GM19240 (cell line): ENCODE results near the gene RITA1.

ENCODE experiments used
- DNase-seq: peaks from one replicate; pipeline ENCODE4 v3.0.0; 2011; ENCODE audit warnings: low spot score; ENCODE audit not compliant: insufficient read length

The RITA1 gene

GRCh38 chr12:113174461-113175384 lies 10.8 kb upstream of the RITA1 start:
- peak; percentile 88 for DNase-seq

DNA sequence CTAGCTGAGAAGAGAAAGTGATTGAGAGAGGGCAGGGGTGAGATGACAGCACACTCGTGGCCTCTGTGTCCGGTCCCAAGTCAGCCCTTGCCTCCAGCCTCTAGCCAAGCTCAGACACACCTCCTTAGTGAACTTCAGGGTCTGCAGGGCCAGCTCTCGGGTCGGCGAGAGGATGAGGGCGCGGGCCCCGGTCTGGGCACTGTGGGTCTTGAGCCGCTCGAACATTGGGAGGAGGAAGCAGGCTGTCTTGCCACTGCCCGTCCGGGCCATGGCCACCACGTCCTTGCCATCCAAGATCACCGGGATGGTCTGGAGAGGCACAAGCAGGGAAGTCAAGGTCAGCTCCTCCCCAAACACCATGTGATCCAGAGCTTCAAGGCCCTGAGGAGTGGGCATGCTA lies 6.5 kb upstream of the RITA1 start:
- DNase-seq: no peak

- DNase-seq: no peak
Measured at GRCh38 chr12:113180333-113180732, 5.2 kb upstream of the RITA1 start.

GRCh38 chr12:113181975-113182374 lies 3.5 kb upstream of the RITA1 start:
- DNase-seq: no peak

- DNase-seq: no peak
Measured at GRCh38 chr12:113183030-113183589, 2.4 kb upstream of the RITA1 start.

- DNase-seq: no peak
Measured at GRCh38 chr12:113184098-113184899, 1.2 kb upstream of the RITA1 start.

DNA sequence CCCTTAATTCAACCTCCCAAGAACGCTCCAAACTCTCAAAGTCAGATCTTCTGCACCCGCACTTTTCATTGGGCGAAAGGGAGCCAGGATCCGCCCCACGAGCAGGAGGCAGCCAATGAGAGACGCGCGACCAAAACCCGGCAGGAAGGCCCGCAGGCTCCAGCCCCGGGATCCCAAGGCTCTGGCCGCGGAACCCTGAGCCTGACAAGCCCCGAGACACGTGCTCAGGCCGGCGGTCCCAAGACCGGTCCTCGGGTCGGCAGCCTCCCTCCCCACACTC lies 681 bp upstream of the RITA1 start:
- DNase-seq: peak; percentile 93

- DNase-seq: no peak
Measured at GRCh38 chr12:113186033-113186365, 478 bp downstream of the RITA1 start.

- DNase-seq: no peak
Measured at GRCh38 chr12:113186666-113187325, 1.3 kb downstream of the RITA1 start.

GRCh38 chr12:113189361-113189760 lies 3.8 kb downstream of the RITA1 start:
- DNase-seq: no peak

DNA sequence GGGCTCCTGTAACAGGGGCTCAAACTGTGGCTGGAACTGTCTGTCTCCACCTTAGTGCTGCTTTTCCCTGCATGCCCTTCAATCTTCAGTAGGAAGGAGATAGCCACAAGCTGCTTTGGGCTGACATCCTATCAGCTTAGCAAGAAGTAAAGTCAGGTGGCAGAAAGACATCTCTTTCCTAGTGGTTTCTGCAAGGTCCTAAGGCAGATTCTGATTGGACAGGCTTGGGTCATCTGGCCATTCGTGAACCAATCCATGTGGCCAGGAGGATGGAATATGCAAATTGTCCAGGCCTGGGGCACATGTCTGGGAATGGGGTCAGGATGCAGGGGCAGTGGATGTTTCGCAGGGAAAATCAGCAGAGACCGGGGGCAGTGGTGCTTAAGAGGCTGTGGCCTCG lies 5.2 kb downstream of the RITA1 start:
- no peak for DNase-seq

DNA sequence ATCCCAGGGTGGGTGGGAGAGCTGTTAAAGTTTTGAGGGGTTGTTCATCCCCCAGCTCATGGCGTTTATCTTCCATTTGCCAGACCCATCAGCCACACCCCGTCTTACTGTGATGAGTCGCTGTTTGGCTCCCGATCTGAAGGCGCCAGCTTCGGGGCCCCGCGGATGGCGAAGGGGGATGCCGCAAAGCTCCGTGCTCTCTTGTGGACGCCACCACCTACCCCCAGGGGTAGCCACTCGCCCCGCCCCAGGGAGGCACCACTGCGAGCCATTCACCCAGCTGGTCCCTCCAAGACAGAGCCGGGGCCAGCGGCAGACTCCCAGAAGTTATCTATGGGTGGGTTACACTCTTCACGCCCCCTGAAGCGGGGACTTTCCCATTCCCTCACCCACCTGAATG lies 5.7 kb downstream of the RITA1 start:
- DNase-seq: no peak

DNA sequence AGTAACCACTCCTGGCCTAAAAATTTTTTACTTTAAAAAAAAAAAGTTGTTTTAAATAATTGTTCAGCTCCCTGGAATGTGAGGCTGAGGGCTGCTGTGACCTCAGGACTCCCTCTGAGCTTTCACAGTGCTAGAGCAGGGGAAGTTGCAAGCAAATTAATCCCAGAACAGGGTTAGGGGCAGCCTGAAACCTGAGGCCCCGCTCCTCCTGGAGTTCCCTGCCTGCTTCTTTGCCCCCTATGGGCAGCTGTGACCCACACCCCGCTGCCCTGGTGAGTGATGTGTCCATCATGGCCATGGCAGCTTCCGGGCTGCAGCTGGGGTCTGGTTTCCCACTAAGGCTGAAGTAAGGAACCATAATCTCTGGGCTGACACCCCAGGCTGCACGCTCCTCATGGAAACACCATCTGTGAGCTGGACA lies 9.5 kb downstream of the RITA1 start:
- no peak for DNase-seq

DNA sequence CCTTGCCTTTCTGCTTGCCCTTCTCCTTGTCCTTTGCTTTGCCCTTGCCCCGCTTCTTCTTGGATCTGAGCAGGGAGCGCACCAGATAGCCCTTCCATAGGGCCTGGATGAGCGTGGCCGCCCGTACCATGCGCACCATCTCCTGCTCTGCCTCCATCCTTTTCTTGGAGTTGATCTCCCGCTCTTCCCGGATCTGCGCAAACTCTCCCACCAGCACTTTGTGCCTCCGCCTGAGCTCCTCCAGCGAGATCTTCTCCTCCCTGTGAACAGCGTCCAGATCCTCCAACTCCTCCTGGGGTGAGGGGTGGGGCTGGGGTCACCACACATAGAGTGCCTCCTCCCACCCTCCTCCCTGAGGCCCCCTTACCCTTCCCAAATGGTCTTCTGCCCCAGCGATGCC lies 10.1 kb downstream of the RITA1 start:
- no peak for DNase-seq

- DNase-seq: no peak
Measured at GRCh38 chr12:113196582-113196981, 11.1 kb downstream of the RITA1 start.

- peak; percentile 93 for DNase-seq
Measured at GRCh38 chr12:113196990-113197389, 11.5 kb downstream of the RITA1 start.

GRCh38 chr12:113197518-113198077 lies 12.1 kb downstream of the RITA1 start:
- no peak for DNase-seq

DNA sequence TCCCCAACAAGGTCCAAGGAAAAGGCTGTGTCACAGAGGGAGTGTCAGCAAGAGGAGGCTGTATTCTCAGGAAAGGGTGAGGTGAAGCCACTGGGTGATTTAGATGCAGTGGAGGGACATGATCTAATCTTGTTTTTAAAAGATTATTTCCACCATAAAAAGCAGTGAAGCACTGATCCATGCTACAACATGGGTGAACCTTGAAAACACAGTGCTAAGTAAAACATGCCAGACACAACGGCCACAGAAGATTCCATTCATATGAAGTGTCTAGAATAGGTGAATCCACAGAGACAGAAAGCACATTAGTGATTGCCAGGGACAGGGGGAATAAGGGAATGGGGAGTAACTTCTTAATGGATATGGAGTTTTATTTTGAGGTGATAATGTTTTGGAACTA lies 12.8 kb downstream of the RITA1 start:
- no peak for DNase-seq

DNA sequence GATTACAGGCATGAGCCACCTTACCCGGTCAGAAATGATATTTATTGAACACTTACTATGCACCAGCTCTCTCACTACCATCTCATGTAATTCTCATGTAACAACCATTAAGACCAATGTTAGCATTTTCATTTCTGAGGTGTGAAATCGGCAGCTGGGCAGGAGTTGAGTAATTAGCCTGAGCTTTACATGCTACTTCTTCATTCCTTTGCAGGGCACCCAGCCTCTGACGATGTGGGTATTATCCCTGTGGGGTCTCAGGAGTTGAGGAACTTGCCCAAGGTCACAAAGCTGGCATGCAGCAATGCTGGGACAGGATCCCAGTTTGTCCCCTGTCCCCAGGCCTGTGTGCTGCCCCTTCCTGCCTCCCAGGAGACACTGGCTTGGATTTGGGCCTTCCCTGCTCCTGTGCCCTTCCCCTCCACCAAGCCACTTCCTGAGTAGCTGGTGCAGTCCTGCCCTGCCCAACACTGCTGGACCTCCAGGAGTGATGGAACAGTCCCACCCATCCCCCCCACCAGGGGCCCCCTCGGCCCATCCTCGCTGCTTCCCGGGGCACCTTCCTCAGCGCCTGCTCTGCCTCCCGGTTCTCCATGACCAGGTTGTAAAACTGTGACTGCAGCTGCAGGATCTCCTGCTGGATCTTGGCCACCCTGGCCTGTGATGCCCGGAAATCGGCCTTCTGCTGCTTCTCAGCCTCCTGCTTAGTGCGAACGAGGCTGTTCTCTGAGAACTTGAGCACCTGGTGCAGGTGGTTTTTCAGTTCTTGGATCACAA lies 14.7 kb downstream of the RITA1 start:
- DNase-seq: no peak

- no peak for DNase-seq
Measured at GRCh38 chr12:113201187-113202177, 16.0 kb downstream of the RITA1 start.
